Measurements from ENCODE around the gene PPP3CA. TPM values are rescaled to one million over a fixed set of nuclear protein-coding genes. Genes with fewer than 3 reads are reported as not detected.

The PPP3CA gene
- total RNA-seq, 2 experiments from 2014 or later = 24.6 to 25.9 TPM

DNA sequence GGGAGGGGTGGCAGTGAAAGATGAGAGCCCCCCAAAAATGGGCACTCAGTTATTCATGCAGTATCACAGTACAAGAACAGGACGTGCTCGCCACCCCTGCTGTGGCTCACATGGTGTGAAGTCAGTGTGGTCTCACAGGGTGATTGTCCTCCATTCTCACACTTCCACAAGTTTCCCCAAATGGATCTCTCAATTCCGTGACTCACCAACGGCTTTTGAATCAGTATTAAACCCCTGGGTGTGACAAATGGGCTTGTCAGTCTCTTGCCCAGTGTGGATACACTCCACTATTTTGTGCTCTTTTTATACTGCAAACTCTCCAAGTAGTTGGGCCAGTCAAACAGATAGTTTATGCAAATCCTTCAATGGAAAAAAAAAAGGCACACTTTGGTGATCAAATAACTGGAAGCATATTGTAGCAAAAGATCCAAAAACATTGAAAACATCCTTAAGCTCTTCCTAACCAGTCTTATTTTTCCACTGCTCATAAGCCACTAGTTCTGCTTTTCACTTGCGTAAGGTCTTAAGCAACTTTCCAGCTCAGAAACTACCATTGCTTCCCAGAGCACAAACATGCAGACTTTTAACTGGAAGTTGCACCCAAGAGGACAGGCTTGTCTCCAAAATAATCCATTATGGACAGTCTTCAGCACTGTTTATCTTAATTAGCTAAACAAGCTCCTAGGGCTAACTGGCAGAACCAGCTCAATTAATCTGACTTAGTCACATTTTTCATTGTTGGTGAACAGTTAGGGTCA lies 365.7 kb downstream of the PPP3CA start:
- ChIA-PET POLR2A (no interaction called here), CTCF (interaction anchor here (0.6 to 0.7 kb wide), 2 partner anchors 812 to 1388 kb away, joined by 4 read pairs; no protein-coding TSS in a partner anchor)
- no peaks in the 10 kb centered on the region for H3K9me3 Mint-ChIP-seq
- no peaks in the 10 kb centered on the region for H3K4me1 Mint-ChIP-seq
- H3K27me3 Mint-ChIP-seq = peaks cover 9% of the 10 kb centered on the region
- H3K36me3 Mint-ChIP-seq (ENCODE audit: low read depth) = no peaks in the 10 kb centered on the region
- no peak for DNase-seq
- no peak overlapping the region for H3K4me3 Mint-ChIP-seq
- H3K27ac Mint-ChIP-seq = no peak overlapping the region

DNA sequence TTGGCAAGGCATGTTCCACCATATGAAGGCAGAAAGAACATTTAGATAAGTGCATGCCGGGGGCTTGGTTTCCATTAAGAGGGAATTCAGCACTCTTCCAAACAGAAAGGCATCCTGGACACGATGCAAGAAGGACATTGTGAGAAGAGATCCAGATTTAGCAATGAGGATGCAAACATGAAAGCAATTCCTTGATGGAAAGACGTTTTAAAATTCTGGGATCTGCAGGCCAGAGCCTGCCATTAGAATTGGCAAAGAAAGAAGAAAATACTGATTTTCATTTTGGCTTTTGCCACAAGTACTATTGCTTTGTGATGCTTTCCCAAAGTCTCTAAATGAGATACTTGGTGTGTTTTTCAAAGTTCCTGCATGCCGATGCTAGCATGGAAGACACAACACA lies 367.6 kb downstream of the PPP3CA start:
- no peaks in the 10 kb centered on the region for H3K36me3 Mint-ChIP-seq (ENCODE audit: low read depth)
- ChIA-PET CTCF (interaction anchor here (1.0 kb wide), 1 partner anchor 11 kb away, joined by 3 read pairs; no protein-coding TSS in a partner anchor), POLR2A (no interaction called here)
- no peak overlapping the region for H3K27ac Mint-ChIP-seq
- no peaks in the 10 kb centered on the region for H3K4me1 Mint-ChIP-seq
- peaks cover 9% of the 10 kb centered on the region for H3K27me3 Mint-ChIP-seq
- H3K9me3 Mint-ChIP-seq = no peaks in the 10 kb centered on the region
- DNase-seq = no peak
- H3K4me3 Mint-ChIP-seq = no peak overlapping the region

DNA sequence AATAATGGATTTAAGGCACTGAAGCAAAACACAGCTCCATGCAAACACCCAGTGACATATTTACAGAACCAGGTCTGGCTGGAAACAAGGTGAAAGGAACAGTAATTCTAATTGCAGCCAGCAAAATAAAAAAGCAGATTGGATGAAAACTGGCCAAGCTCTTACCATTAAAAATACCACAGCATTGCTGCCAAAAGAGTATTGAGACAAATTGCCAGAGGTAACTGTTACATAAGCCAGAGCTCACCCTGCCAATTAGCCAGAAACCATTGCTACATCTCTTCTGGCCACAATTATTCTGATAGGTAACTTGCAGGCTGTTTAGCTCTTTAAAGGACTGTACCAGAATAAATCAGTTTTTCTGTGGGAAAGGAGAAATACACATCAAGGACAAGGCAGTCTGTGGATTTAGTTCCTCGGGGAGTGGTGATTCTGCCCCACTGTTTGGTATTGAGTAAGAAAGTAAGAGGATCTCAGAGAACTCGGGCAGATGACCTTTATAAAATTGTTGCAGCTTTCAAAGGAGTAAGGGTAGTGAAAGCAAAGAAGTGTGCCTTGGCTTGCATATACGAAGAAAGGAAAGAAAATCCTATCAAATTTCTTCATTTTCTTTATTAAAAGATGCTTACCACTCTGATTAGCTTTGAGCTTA lies 369.5 kb downstream of the PPP3CA start:
- H3K27ac Mint-ChIP-seq = no peak overlapping the region
- POLR2A ChIA-PET = no interaction called here
- no peaks in the 10 kb centered on the region for H3K4me1 Mint-ChIP-seq
- no peaks in the 10 kb centered on the region for H3K36me3 Mint-ChIP-seq (ENCODE audit: low read depth)
- DNase-seq = no peak
- H3K4me3 Mint-ChIP-seq = no peak overlapping the region
- CTCF ChIA-PET = interaction anchor here (1.4 to 1.5 kb wide), 2 partner anchors 10 to 31 kb away, joined by 3 read pairs; no protein-coding TSS in a partner anchor
- H3K27me3 Mint-ChIP-seq = peaks cover 9% of the 10 kb centered on the region
- no peaks in the 10 kb centered on the region for H3K9me3 Mint-ChIP-seq

- POLR2A ChIA-PET = no interaction called here
- H3K4me3 Mint-ChIP-seq = no peak overlapping the region
Measured at GRCh38 chr4:100977274-100977673, 370.1 kb downstream of the PPP3CA start.

More at GRCh38 chr4:100977274-100977673, 370.1 kb downstream of the PPP3CA start:
- H3K36me3 Mint-ChIP-seq (ENCODE audit: low read depth) = no peaks in the 10 kb centered on the region
- no peak overlapping the region for H3K27ac Mint-ChIP-seq
- H3K4me1 Mint-ChIP-seq = no peaks in the 10 kb centered on the region
- peaks cover 9% of the 10 kb centered on the region for H3K27me3 Mint-ChIP-seq
- DNase-seq = no peak
- no peaks in the 10 kb centered on the region for H3K9me3 Mint-ChIP-seq
- CTCF ChIA-PET = interaction anchor here (1.4 kb wide), 1 partner anchor 32 kb away, joined by 3 read pairs; no protein-coding TSS in a partner anchor

Small RNAs within 50 kb of the gene (microRNA-seq; reads per million reads assigned to microRNA genes)
- gene MIR1255A (ENCODE audit: borderline microRNAs expressed, borderline replicate concordance) (3.2 reads per million, percentile 19 among the genes with 10 or more reads in this experiment), gene MIR8066 (ENCODE audit: borderline microRNAs expressed, borderline replicate concordance) (not detected)
